Neural progenitor cell (in vitro differentiated cells): ENCODE data around the gene ORC3. TPM values are rescaled to one million over a fixed set of nuclear protein-coding genes. Genes with fewer than 3 reads are reported as not detected.
A peak's percentile ranks its signal among the peaks of the same experiment; 100 is the strongest.

Experiments used
- DNase-seq: peaks from one replicate; pipeline ENCODE4 v3.0.0-alpha.2; 2016; ENCODE audit warnings: low spot score
- H2AFZ ChIP-seq: fragments of 200-600 bp; sonication (generic); replicated peaks from 2 replicates; pipeline ENCODE4 v1.6.1; 2016; ENCODE audit warnings: antibody characterized with exemption
- H3F3A ChIP-seq: fragments of 200-600 bp; sonication (generic); 2 replicates; pipeline ENCODE4 v1.6.1; 2016; ENCODE audit warnings: antibody characterized with exemption, low read depth
- H3K27ac ChIP-seq: fragments of 200-600 bp; sonication (generic); 2 replicates; pipeline ENCODE4 v1.5.1; 2016; ENCODE audit warnings: mild to moderate bottlenecking
- H3K27me3 ChIP-seq: fragments of 200-600 bp; sonication (generic); 2 replicates; pipeline ENCODE4 v1.6.1; 2016; ENCODE audit warnings: mild to moderate bottlenecking, moderate library complexity
- H3K36me3 ChIP-seq: fragments of 200-600 bp; sonication (generic); 2 replicates; pipeline ENCODE4 v1.5.1; 2016
- H3K4me1 ChIP-seq: fragments of 200-600 bp; sonication (generic); 2 replicates; pipeline ENCODE4 v1.6.1; 2016; ENCODE audit warnings: mixed run types
- H3K4me2 ChIP-seq: fragments of 200-600 bp; sonication (generic); 2 replicates; pipeline ENCODE4 v1.6.1; 2016
- H3K4me3 ChIP-seq: fragments of 200-600 bp; sonication (generic); 2 replicates; pipeline ENCODE4 v1.5.1; 2016
- H3K79me2 ChIP-seq: fragments of 200-600 bp; sonication (generic); 2 replicates; pipeline ENCODE4 v1.6.1; 2016; ENCODE audit warnings: low read depth
- H3K9ac ChIP-seq: fragments of 200-600 bp; sonication (generic); 2 replicates; pipeline ENCODE4 v1.6.1; 2016
- H3K9me3 ChIP-seq: fragments of 200-600 bp; sonication (generic); 2 replicates; pipeline ENCODE4 v1.5.1; 2016; ENCODE audit warnings: low read depth
- H4K20me1 ChIP-seq: fragments of 200-600 bp; sonication (generic); 2 replicates; pipeline ENCODE4 v1.6.1; 2016; ENCODE audit warnings: low read depth
- H3K27ac Mint-ChIP-seq: 3 replicates; pipeline ENCODE4 v1.8.0; 2021; ENCODE audit warnings: mixed read lengths
- H3K27me3 Mint-ChIP-seq: 2 replicates; pipeline ENCODE4 v1.8.0; 2022; ENCODE audit warnings: low read depth, mild to moderate bottlenecking, inconsistent platforms, moderate library complexity, mixed read lengths; ENCODE audit not compliant: insufficient read depth
- H3K36me3 Mint-ChIP-seq: 3 replicates; pipeline ENCODE4 v1.8.0; 2021; ENCODE audit warnings: mixed read lengths
- H3K4me1 Mint-ChIP-seq: 3 replicates; pipeline ENCODE4 v1.8.0; 2021; ENCODE audit warnings: mixed read lengths
- H3K4me3 Mint-ChIP-seq: 3 replicates; pipeline ENCODE4 v1.8.0; 2021; ENCODE audit warnings: mild to moderate bottlenecking, moderate library complexity, mixed read lengths
- H3K9me3 Mint-ChIP-seq: 3 replicates; pipeline ENCODE4 v1.8.0; 2020; ENCODE audit warnings: mixed read lengths
- CTCF ChIP-seq: fragments of 200-600 bp; sonication (generic); IDR thresholded peaks from 2 replicates; pipeline ENCODE4 v1.5.1; 2017; ENCODE audit warnings: antibody characterized with exemption, mild to moderate bottlenecking
- EZH2 ChIP-seq: fragments of 200-600 bp; sonication (generic); IDR thresholded peaks from 2 replicates; pipeline ENCODE4 v1.6.1; 2017; ENCODE audit warnings: antibody characterized with exemption, mild to moderate bottlenecking, moderate library complexity
- EZH2phosphoT487 ChIP-seq: fragments of 200-600 bp; sonication (generic); IDR thresholded peaks from 2 replicates; pipeline ENCODE4 v1.6.1; 2017; ENCODE audit warnings: antibody characterized with exemption
- total RNA-seq: library from RNA; depleted of rRNA; stranded (reverse); fragments of >200 nt; gene quantifications from 2 replicates; pipeline ENCODE4 v1.2.3, GENCODE V29; 2015; ENCODE audit warnings: low replicate concordance

ORC3 gene
- total RNA-seq, 1 donor from 2014 or later = 99.3 TPM

- Mint-ChIP-seq H3K36me3 (peaks cover 21% of the 10 kb centered on the region), H3K27ac (no peak overlapping the region), H3K4me1 (no peaks in the 10 kb centered on the region), H3K9me3 (no peaks in the 10 kb centered on the region), H3K27me3 (peaks cover 3% of the 10 kb centered on the region), H3K4me3 (no peak overlapping the region)
- no peaks in the 10 kb centered on the region for H3K9me3 ChIP-seq
- H3K4me1 ChIP-seq = peaks cover 8% of the 10 kb centered on the region
- no peak overlapping the region for H3K4me2 ChIP-seq
- no peak for DNase-seq
- no peak overlapping the region for H2AFZ ChIP-seq
- H3K4me3 ChIP-seq = no peak overlapping the region
- no peak for TF ChIP-seq EZH2phosphoT487
- TF ChIP-seq EZH2 = no peak
- TF ChIP-seq CTCF = no peak
- H4K20me1 ChIP-seq = no peaks in the 10 kb centered on the region
- H3K27ac ChIP-seq = no peak overlapping the region
- H3K27me3 ChIP-seq = no peaks in the 10 kb centered on the region
- no peaks in the 10 kb centered on the region for H3K79me2 ChIP-seq
- H3K9ac ChIP-seq = no peak overlapping the region
- peaks cover 18% of the 10 kb centered on the region for H3K36me3 ChIP-seq
- peaks cover 22% of the 10 kb centered on the region for H3F3A ChIP-seq
Observed at GRCh38 chr6:87669051-87669450, 79.1 kb downstream of the ORC3 start.

GRCh38 chr6:87670707-87671106 lies 80.8 kb downstream of the ORC3 start:
- Histone ChIP-seq H3K9me3 (no peaks in the 10 kb centered on the region), H2AFZ (no peak overlapping the region), H3F3A (peaks cover 28% of the 10 kb centered on the region), H4K20me1 (peaks cover 3% of the 10 kb centered on the region), H3K4me2 (no peak overlapping the region), H3K36me3 (peaks cover 20% of the 10 kb centered on the region), H3K27me3 (no peaks in the 10 kb centered on the region), H3K4me1 (peaks cover 8% of the 10 kb centered on the region), H3K9ac (no peak overlapping the region), H3K27ac (peak overlapping the region; percentile 45), H3K79me2 (no peaks in the 10 kb centered on the region), H3K4me3 (no peak overlapping the region)
- no peak for TF ChIP-seq EZH2
- no peak for TF ChIP-seq CTCF
- no peak for TF ChIP-seq EZH2phosphoT487
- Mint-ChIP-seq H3K36me3 (peaks cover 30% of the 10 kb centered on the region), H3K4me1 (no peaks in the 10 kb centered on the region), H3K27ac (no peak overlapping the region), H3K9me3 (no peaks in the 10 kb centered on the region), H3K4me3 (no peak overlapping the region), H3K27me3 (peaks cover 3% of the 10 kb centered on the region)
- DNase-seq = no peak

GRCh38 chr6:87671555-87672029 lies 81.7 kb downstream of the ORC3 start:
- TF ChIP-seq EZH2phosphoT487 = no peak
- TF ChIP-seq EZH2 = no peak
- H3K4me1 Mint-ChIP-seq = no peaks in the 10 kb centered on the region
- Histone ChIP-seq H3K36me3 (peaks cover 20% of the 10 kb centered on the region), H3K4me2 (no peak overlapping the region), H3K4me3 (no peak overlapping the region), H3K27ac (peak overlapping the region; percentile 13), H4K20me1 (peaks cover 3% of the 10 kb centered on the region), H3K27me3 (no peaks in the 10 kb centered on the region), H3K4me1 (peaks cover 8% of the 10 kb centered on the region), H3F3A (peaks cover 28% of the 10 kb centered on the region), H3K9ac (no peak overlapping the region), H3K9me3 (no peaks in the 10 kb centered on the region), H3K79me2 (no peaks in the 10 kb centered on the region), H2AFZ (no peak overlapping the region)
- H3K27me3 Mint-ChIP-seq = peaks cover 3% of the 10 kb centered on the region
- H3K4me3 Mint-ChIP-seq = no peak overlapping the region
- H3K27ac Mint-ChIP-seq = no peak overlapping the region
- H3K36me3 Mint-ChIP-seq = peaks cover 33% of the 10 kb centered on the region
- DNase-seq = no peak
- no peaks in the 10 kb centered on the region for H3K9me3 Mint-ChIP-seq

- Mint-ChIP-seq H3K9me3 (no peaks in the 10 kb centered on the region), H3K27ac (no peak overlapping the region), H3K4me1 (no peaks in the 10 kb centered on the region), H3K27me3 (peaks cover 3% of the 10 kb centered on the region), H3K36me3 (peaks cover 34% of the 10 kb centered on the region), H3K4me3 (no peak overlapping the region)
- Histone ChIP-seq H3K27me3 (no peaks in the 10 kb centered on the region), H2AFZ (no peak overlapping the region), H3K36me3 (peaks cover 23% of the 10 kb centered on the region), H3F3A (peaks cover 31% of the 10 kb centered on the region), H3K4me1 (peaks cover 8% of the 10 kb centered on the region), H3K4me2 (no peak overlapping the region), H3K9ac (no peak overlapping the region), H3K79me2 (peaks cover 6% of the 10 kb centered on the region), H3K27ac (no peak overlapping the region), H4K20me1 (peaks cover 3% of the 10 kb centered on the region), H3K4me3 (no peak overlapping the region), H3K9me3 (no peaks in the 10 kb centered on the region)
- no peak for DNase-seq
- TF ChIP-seq EZH2 (no peak), CTCF (no peak), EZH2phosphoT487 (no peak)
Observed at GRCh38 chr6:87672641-87673040, 82.7 kb downstream of the ORC3 start.
